ENCODE results near the gene WDR81.
"Not testable (repeated sequence)": the region's sequence is repeated elsewhere in the genome, so short reads cannot be mapped to it uniquely, and the experiment has no call there.

Gene WDR81

DNA sequence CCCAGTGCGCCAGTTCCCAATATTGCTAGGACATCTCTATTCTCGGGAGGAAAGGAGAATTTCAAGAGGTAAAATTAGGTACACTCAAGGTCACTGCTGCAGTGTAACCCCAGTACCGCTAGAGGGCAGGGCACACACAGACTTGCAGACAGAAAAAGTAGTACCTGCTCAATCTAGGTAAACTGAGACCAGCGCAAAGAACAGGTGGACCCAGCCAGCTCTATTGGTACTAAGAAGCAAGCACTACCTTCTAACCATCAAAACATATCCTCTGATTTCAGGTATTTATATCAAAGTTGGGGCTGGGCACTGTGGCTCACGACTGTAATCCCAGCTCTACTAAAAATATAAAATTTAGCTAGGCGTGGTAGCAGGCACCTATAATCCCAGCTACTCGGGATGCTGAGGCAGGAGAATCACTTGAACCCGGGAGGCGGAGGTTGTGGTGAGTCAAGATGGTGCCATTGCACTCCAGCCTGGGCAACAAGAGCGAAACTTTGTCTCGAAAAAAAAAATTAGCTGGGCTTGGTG is 3.6 kb upstream of the WDR81 start:
- Histone ChIP-seq H3K4me2 (peak overlapping the region; percentile 29), H4K20me1 (no peaks in the 10 kb centered on the region), H3K4me1 (peaks cover 69% of the 10 kb centered on the region), H3K9ac (no peak overlapping the region), H3K27me3 (no peaks in the 10 kb centered on the region), H3K4me3 (no peak overlapping the region), H3K36me3 (peaks cover 6% of the 10 kb centered on the region), H3K27ac (0 out of 2 replicates have a peak overlapping the region, but pooled peaks have one; percentile 51), H3K9me3 (no peaks in the 10 kb centered on the region)
- no peak for TF ChIP-seq Cebpa-rat (IDR thresholded peaks at IDR 0.05)

- not testable (repeated sequence) for H3K4me3 ChIP-seq, H3K9me3 ChIP-seq, H3K27me3 ChIP-seq, H4K20me1 ChIP-seq
- H3K27ac ChIP-seq, result peak overlapping the region; percentile 96
- H3K9ac ChIP-seq, result peak overlapping the region; percentile 86; the same call in 1 of the 2 replicates
- peaks cover 77% of the 10 kb centered on the region for H3K4me1 ChIP-seq
- peak overlapping the region; percentile 99 for H3K4me2 ChIP-seq
- H3K36me3 ChIP-seq, result peaks cover 17% of the 10 kb centered on the region
Measured at GRCh38 chr17:1722022-1722421, 2.5 kb upstream of the WDR81 start.

DNA sequence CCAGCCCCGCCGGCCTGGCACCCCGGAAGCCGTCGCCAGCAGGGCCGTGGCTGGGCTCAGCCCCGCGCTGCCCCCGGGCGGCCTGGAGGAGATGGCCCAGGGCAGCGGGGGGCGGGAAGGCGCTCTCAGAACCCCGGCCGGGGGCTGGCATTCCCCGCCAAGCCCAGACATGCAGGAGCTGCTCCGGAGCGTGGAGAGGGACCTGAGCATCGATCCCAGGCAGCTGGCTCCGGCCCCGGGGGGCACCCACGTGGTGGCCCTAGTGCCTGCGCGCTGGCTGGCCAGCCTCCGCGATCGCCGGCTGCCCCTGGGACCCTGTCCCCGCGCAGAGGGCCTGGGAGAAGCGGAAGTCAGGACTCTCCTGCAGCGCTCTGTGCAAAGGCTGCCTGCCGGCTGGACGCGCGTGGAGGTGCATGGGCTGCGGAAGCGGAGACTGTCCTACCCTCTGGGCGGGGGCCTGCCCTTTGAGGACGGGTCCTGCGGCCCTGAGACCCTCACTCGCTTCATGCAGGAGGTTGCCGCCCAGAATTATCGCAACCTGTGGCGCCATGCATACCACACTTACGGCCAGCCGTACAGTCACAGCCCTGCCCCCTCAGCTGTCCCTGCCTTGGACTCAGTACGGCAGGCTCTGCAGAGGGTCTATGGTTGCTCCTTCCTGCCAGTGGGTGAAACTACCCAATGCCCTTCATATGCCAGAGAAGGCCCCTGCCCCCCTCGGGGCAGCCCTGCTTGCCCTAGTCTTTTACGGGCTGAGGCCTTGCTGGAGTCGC is 551 bp downstream of the WDR81 start:
- Histone ChIP-seq H3K27ac (peak overlapping the region; percentile 96), H3K4me2 (peak overlapping the region; percentile 99), H3K4me1 (peaks cover 91% of the 10 kb centered on the region), H3K36me3 (peaks cover 37% of the 10 kb centered on the region), H3K9ac (peak overlapping the region; percentile 86), H4K20me1 (no peaks in the 10 kb centered on the region), H3K27me3 (no peaks in the 10 kb centered on the region), H3K9me3 (no peaks in the 10 kb centered on the region), H3K4me3 (peak overlapping the region; percentile 78)
- no peak for TF ChIP-seq Cebpa-rat (IDR thresholded peaks at IDR 0.05)

GRCh38 chr17:1725642-1726511 is 1.4 kb downstream of the WDR81 start:
- Histone ChIP-seq H3K4me1 (peaks cover 91% of the 10 kb centered on the region), H3K27ac (peak overlapping the region; percentile 96), H3K4me2 (peak overlapping the region; percentile 99), H3K36me3 (peaks cover 44% of the 10 kb centered on the region), H3K27me3 (no peaks in the 10 kb centered on the region), H3K9ac (peak overlapping the region; percentile 86), H4K20me1 (no peaks in the 10 kb centered on the region), H3K4me3 (peak overlapping the region; percentile 78), H3K9me3 (no peaks in the 10 kb centered on the region)
- no peak for TF ChIP-seq Cebpa-rat (IDR thresholded peaks at IDR 0.05)

DNA sequence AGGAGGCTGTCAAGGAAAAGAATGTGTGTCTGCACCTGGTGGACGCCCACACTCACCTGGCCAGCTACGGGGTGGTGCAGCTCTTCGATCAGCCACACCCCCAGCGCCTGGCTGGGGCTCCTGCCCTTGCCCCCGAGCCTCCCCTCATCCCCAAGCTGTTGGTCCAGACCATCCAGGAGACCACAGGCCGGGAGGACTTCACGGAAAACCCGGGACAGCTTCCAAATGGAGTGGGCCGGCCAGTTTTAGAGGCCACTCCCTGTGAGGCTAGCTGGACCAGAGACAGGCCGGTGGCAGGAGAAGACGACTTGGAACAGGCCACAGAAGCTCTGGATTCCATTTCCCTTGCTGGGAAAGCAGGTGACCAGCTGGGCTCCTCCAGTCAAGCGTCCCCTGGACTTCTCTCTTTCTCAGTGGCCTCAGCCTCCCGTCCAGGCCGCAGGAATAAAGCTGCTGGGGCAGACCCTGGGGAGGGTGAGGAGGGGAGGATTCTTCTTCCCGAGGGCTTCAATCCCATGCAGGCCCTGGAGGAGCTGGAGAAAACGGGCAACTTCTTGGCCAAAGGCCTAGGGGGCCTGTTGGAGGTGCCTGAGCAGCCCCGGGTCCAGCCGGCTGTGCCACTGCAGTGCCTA is 2.2 kb downstream of the WDR81 start:
- H3K27me3 ChIP-seq, result no peaks in the 10 kb centered on the region
- peaks cover 91% of the 10 kb centered on the region for H3K4me1 ChIP-seq
- H3K9ac ChIP-seq, result no peak overlapping the region
- peaks cover 48% of the 10 kb centered on the region for H3K36me3 ChIP-seq
- H3K27ac ChIP-seq, result no peak overlapping the region
- no peak for TF ChIP-seq Cebpa-rat (IDR thresholded peaks at IDR 0.05)
- H4K20me1 ChIP-seq, result no peaks in the 10 kb centered on the region
- H3K4me3 ChIP-seq, result no peak overlapping the region
- no peak overlapping the region for H3K4me2 ChIP-seq
- no peaks in the 10 kb centered on the region for H3K9me3 ChIP-seq

DNA sequence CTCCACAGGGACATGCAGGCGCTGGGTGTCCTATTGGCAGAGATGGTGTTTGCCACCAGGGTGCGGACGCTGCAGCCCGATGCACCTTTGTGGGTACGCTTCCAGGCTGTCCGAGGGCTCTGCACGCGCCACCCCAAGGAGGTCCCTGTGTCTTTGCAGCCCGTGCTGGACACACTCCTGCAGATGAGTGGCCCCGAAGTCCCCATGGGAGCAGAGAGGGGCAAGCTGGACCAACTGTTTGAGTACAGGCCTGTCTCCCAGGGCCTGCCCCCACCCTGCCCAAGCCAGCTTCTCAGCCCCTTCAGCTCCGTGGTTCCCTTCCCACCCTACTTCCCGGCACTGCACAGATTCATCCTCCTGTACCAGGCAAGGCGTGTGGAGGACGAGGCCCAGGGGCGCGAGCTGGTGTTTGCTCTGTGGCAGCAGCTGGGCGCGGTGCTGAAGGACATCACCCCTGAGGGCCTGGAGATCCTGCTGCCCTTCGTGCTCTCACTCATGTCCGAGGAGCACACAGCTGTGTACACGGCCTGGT is 2.8 kb downstream of the WDR81 start:
- Histone ChIP-seq H3K27ac (peak overlapping the region; percentile 41; the same call in 1 of the 2 replicates), H3K27me3 (no peaks in the 10 kb centered on the region), H3K4me1 (peaks cover 91% of the 10 kb centered on the region), H4K20me1 (no peaks in the 10 kb centered on the region), H3K4me2 (no peak overlapping the region), H3K4me3 (no peak overlapping the region), H3K36me3 (peaks cover 48% of the 10 kb centered on the region), H3K9ac (no peak overlapping the region), H3K9me3 (no peaks in the 10 kb centered on the region)
- no peak for TF ChIP-seq Cebpa-rat (IDR thresholded peaks at IDR 0.05)

DNA sequence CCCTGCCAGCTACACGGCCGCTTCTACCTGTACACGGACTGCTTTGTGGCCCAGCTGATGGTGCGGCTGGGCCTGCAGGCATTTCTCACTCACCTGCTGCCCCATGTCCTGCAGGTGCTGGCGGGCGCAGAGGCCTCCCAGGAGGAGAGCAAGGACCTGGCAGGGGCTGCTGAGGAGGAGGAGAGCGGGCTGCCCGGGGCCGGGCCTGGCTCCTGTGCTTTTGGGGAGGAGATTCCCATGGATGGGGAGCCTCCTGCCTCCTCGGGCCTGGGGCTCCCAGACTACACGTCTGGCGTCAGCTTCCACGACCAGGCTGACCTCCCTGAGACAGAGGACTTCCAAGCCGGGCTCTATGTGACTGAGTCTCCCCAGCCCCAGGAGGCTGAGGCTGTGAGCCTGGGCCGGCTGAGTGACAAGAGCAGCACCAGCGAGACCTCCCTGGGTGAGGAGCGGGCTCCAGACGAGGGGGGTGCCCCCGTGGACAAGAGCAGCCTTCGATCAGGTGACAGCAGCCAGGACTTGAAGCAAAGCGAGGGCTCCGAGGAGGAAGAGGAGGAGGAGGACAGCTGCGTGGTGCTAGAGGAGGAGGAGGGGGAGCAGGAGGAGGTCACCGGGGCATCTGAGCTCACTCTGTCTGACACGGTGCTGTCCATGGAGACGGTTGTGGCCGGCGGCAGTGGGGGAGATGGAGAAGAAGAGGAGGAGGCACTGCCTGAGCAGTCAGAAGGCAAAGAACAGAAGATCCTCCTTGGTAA is 3.5 kb downstream of the WDR81 start:
- Histone ChIP-seq H3K4me3 (no peak overlapping the region), H3K9me3 (no peaks in the 10 kb centered on the region), H3K4me2 (peak overlapping the region; percentile 39), H4K20me1 (no peaks in the 10 kb centered on the region), H3K36me3 (peaks cover 48% of the 10 kb centered on the region), H3K9ac (0 out of 2 replicates have a peak overlapping the region, but pooled peaks have one; percentile 22), H3K4me1 (peaks cover 91% of the 10 kb centered on the region), H3K27me3 (no peaks in the 10 kb centered on the region), H3K27ac (peak overlapping the region; percentile 41)
- TF ChIP-seq Cebpa-rat (IDR thresholded peaks at IDR 0.05), result no peak

- TF ChIP-seq Cebpa-rat (IDR thresholded peaks at IDR 0.05), result no peak
- no peaks in the 10 kb centered on the region for H4K20me1 ChIP-seq
- H3K9ac ChIP-seq, result no peak overlapping the region
- H3K27ac ChIP-seq, result 0 out of 2 replicates have a peak overlapping the region, but pooled peaks have one; percentile 6
- no peaks in the 10 kb centered on the region for H3K9me3 ChIP-seq
- H3K36me3 ChIP-seq, result peaks cover 64% of the 10 kb centered on the region
- no peak overlapping the region for H3K4me3 ChIP-seq
- H3K4me2 ChIP-seq, result peak overlapping the region; percentile 19; the same call in 1 of the 2 replicates
- no peaks in the 10 kb centered on the region for H3K27me3 ChIP-seq
- H3K4me1 ChIP-seq, result peaks cover 95% of the 10 kb centered on the region
Measured at GRCh38 chr17:1729966-1730325, 5.4 kb downstream of the WDR81 start.

Measured in BLaER1 (cell line).